Ascending aorta (tissue), 2 donors: ENCODE data around the gene SRGAP1. TPM values are rescaled to one million over a fixed set of nuclear protein-coding genes. Genes with fewer than 3 reads are reported as not detected.

ENCODE experiments used
- DNase-seq, 2 donors: peaks; one replicate each; pipeline ENCODE4 v3.0.0-alpha.2; 2019; ENCODE audit warnings: low spot score in 2 of 2
- H3K27ac ChIP-seq, 2 donors: fragments of 200-600 bp; sonication (generic); one replicate each; pipeline ENCODE4 v1.5.1; 2016 to 2017; ENCODE audit warnings: mild to moderate bottlenecking in 1 of 2
- H3K27me3 ChIP-seq: fragments of 200-600 bp; sonication (generic); one replicate; pipeline ENCODE4 v1.5.1; 2017
- H3K36me3 ChIP-seq, 2 donors: fragments of 200-600 bp; sonication (generic); one replicate each; pipeline ENCODE4 v1.5.1; 2016
- H3K4me1 ChIP-seq, 2 donors: fragments of 200-600 bp; sonication (generic); one replicate each; pipeline ENCODE4 v1.5.1; 2016 to 2017; ENCODE audit warnings: mild to moderate bottlenecking in 1 of 2
- H3K4me3 ChIP-seq, 2 donors: fragments of 200-600 bp; sonication (generic); one replicate each; pipeline ENCODE4 v1.5.1; 2016 to 2017; ENCODE audit warnings: mild to moderate bottlenecking in 1 of 2
- H3K9me3 ChIP-seq, 2 donors: fragments of 200-600 bp; sonication (generic); one replicate each; pipeline ENCODE4 v1.5.1; 2016
- intact Hi-C: fragments of 100-400 bp; cut with DNase I; formaldehyde crosslinking; loops from one replicate; pipeline ENCODE4 v1.15.1; 2023
- total RNA-seq: library from RNA; depleted of rRNA; stranded (reverse); fragments of >200 nt; gene quantifications from one replicate; pipeline ENCODE4 v1.1.0, GENCODE V29; 2016
- TF ChIP-seq, protein P1 (sequence below), 3 experiments: fragments of 200-600 bp in 2 of 3; fragments of 450-650 bp in 1 of 3; sonication (generic) in 2 of 3; IDR thresholded peaks; one replicate each; pipeline ENCODE4 v1.5.1; 2016 to 2019; ENCODE audit warnings: antibody characterized with exemption in 3 of 3, mild to moderate bottlenecking in 1 of 3, moderate library complexity in 1 of 3

SRGAP1 gene
- total RNA-seq, 1 donor from 2014 or later, result 5.5 TPM

DNA sequence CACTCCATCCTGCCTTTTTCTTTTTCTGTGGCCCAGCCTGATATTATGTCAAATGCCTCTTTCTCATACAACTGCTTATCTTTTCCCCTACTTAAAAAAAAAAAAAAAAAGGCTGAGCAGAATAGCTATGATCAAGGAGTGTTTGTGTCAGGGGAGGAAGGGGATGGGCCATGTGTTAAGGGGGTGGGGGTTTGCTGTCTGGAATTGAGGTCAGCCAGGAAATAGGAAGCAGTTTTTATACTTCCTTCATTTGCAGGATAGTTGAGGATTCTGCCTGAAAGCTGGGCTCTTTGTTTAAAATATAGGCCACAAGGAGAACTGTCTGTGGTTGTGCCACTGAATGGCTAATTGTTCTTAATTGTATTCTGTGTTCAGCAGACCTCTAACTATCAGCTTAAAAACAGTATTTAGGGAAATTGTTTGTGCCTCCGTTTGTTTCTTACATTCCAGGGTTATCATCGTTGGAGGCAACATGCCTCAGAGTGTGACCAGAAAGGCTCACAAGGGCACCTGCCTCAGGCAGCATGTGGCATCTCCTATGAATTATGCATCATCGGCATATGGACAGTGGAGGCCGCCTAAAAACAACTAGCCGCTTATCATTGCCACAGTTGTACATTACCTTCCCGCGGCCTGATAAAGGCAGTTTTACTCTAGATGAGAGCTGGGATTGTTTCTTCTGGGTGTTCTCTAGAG, 96.0 kb downstream of the SRGAP1 start:
- Histone ChIP-seq H3K27me3 (no peaks in the 10 kb centered on the region), H3K36me3 (no peaks in the 10 kb centered on the region), H3K9me3 (no peaks in the 10 kb centered on the region), H3K27ac (no peak overlapping the region), H3K4me3 (no peak overlapping the region), H3K4me1 (no peaks in the 10 kb centered on the region)
- TF ChIP-seq, protein P1, sequence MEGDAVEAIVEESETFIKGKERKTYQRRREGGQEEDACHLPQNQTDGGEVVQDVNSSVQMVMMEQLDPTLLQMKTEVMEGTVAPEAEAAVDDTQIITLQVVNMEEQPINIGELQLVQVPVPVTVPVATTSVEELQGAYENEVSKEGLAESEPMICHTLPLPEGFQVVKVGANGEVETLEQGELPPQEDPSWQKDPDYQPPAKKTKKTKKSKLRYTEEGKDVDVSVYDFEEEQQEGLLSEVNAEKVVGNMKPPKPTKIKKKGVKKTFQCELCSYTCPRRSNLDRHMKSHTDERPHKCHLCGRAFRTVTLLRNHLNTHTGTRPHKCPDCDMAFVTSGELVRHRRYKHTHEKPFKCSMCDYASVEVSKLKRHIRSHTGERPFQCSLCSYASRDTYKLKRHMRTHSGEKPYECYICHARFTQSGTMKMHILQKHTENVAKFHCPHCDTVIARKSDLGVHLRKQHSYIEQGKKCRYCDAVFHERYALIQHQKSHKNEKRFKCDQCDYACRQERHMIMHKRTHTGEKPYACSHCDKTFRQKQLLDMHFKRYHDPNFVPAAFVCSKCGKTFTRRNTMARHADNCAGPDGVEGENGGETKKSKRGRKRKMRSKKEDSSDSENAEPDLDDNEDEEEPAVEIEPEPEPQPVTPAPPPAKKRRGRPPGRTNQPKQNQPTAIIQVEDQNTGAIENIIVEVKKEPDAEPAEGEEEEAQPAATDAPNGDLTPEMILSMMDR (IDR thresholded peaks at IDR 0.05), result no peak
- DNase-seq, result no peak
- intact Hi-C loops, result no loop called here

DNA sequence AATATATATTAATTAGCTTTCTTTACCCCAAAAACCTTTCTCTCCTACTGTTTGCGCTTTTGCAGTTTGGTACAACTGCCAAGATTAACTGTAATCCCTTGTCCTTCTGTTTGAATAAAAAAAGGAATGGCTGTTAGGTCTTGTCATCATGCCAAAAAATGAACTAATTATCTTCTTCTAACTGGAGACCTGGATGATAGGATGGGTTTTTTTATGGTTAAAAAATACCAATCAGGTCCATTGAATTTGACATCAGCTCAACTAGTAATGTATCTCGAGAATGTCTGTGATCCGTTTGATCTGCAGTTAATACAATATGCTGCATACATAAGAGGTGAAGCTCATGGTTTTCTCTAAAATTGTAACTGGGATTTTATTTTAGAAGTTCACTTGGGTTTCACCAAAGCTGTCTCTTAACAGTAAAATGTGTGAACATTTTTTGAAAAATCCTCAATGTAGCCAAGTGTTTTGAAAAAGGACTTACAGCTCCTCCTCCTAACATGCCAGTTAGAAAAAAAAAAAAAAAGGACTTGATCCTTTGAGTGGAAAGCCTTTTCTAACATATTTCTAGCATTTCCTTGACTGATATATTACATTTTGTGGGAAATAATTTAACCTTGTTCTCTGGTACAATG, 96.8 kb downstream of the SRGAP1 start:
- no peaks in the 10 kb centered on the region for H3K36me3 ChIP-seq
- TF ChIP-seq, protein P1 (IDR thresholded peaks at IDR 0.05), result no peak
- no peaks in the 10 kb centered on the region for H3K9me3 ChIP-seq
- H3K27me3 ChIP-seq, result no peaks in the 10 kb centered on the region
- intact Hi-C loops, result no loop called here
- no peaks in the 10 kb centered on the region for H3K4me1 ChIP-seq
- DNase-seq, result no peak
- H3K4me3 ChIP-seq, result no peak overlapping the region
- H3K27ac ChIP-seq, result no peak overlapping the region

DNA sequence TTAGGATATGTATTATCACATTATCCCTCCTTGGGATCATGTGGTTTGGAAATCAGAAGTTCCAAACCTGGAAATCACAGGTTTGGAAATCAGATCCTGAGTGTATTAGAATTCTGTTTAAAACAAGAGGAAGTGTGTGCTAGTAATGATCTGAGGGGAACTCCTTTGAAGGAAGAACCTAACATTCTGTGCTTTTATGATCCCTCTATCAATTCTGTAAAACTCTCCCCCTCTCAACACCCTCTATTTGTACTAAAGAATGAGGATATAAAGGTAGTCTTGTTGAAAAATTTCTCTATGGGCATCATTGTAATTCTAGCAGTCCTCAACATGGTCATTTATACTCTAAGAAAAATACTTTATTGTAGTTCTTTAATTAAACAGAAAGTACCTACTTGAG, 97.4 kb downstream of the SRGAP1 start:
- no peaks in the 10 kb centered on the region for H3K4me1 ChIP-seq
- H3K27me3 ChIP-seq, result no peaks in the 10 kb centered on the region
- no peaks in the 10 kb centered on the region for H3K9me3 ChIP-seq
- intact Hi-C loops, result no loop called here
- H3K36me3 ChIP-seq, result no peaks in the 10 kb centered on the region
- H3K27ac ChIP-seq, result no peak overlapping the region
- TF ChIP-seq, protein P1 (IDR thresholded peaks at IDR 0.05), result no peak
- H3K4me3 ChIP-seq, result no peak overlapping the region
- no peak for DNase-seq

DNA sequence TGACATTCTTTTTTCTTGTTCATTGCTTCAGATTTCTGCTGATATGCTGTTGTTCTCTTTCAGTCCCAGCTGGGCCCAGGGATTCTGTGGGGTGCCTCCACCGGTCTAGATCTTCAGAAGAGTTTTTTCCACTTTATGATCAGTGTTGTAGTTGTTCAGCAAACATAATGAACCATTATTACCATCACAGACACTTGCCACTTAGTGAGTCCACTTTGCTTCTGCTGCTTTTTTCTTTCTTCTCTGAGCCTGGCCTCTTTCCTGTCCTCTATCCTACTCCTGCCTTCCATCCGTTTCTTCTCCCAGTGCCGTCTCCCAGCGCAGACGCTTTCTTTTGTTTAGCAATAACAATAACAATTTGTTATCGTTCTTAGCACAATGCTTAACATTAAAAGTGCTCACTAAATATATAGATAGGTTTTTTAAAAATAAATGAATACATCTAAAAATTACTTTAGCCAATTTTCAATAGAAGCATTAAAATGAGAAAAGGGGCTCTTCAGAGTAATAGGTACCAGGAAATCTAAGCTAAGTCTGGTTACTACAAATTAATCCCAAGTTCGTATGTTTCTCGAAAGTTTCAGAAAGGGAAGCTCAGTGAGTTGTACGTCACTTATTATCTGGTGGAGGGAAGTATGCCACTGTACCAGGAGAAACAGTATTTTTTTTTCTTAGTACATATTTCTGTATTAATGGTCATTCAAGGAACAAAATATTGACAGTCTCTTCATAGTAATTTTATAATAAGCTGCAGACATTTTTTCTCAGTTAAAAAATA, 98.2 kb downstream of the SRGAP1 start:
- H3K27me3 ChIP-seq, result no peaks in the 10 kb centered on the region
- H3K36me3 ChIP-seq, result no peaks in the 10 kb centered on the region
- no peak overlapping the region for H3K27ac ChIP-seq

DNA sequence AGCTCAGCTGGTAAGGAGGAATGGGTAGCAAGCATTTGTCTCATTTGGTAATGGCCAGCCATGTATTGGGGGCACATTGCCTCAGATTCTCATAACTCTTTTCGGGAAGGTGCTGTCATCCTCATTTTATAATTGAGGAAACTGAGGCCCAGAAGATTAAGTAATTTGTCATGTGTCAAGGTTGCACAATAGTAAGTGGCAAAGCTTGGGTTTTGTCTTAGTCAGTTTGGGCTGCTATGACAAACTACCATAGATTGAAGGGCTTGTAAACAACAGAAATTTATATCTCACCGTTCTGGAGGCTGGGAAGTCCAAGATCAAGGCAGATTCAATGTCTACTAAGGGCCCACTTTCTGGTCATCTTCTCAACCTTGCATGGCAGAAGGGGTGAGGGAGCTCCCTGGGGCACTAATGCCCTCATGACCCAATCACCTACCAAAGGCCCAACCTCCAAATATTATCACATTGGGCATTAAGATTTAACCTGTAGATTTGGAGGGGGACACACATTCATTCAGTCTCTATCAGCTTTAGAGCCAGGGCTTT, 99.6 kb downstream of the SRGAP1 start:
- TF ChIP-seq, protein P1 (IDR thresholded peaks at IDR 0.05), result no peak
- Histone ChIP-seq H3K4me3 (no peak overlapping the region), H3K27me3 (no peaks in the 10 kb centered on the region), H3K36me3 (no peaks in the 10 kb centered on the region), H3K9me3 (no peaks in the 10 kb centered on the region), H3K4me1 (no peaks in the 10 kb centered on the region), H3K27ac (no peak overlapping the region)
- DNase-seq, result no peak
- intact Hi-C loops, result no loop called here

More for the DNA sequence above, 98.2 kb downstream of the SRGAP1 start:
- TF ChIP-seq, protein P1 (IDR thresholded peaks at IDR 0.05), result no peak
- no peak overlapping the region for H3K4me3 ChIP-seq
- H3K9me3 ChIP-seq, result no peaks in the 10 kb centered on the region
- H3K4me1 ChIP-seq, result no peaks in the 10 kb centered on the region
- intact Hi-C loops, result no loop called here
- DNase-seq, result no peak
